HCT116 (cell line): Measurements from ENCODE around the gene CNN2. TPM values are rescaled to one million over a fixed set of nuclear protein-coding genes. Genes with fewer than 3 reads are reported as not detected.

ENCODE experiments used
- ATAC-seq: fragments of 200-7000 bp; cut with Tn5 transposase; 2 replicates; pipeline ENCODE4 v1.9.1; 2020; ENCODE audit warnings: mild to moderate bottlenecking, moderate library complexity
- BruUV-seq: library from RNA; stranded (reverse); fragments of 400-500 nt; replicated peaks from 2 replicates; lab custom pipeline; 2021; lab: Mats Ljungman, UMichigan
- CTCF ChIA-PET: fragments of 300-600 bp; sonication (Branson Sonifier 250); formaldehyde crosslinking; loops from one replicate; lab custom pipeline; 2021; ENCODE audit warnings: antibody characterized with exemption; lab: Charles Lee
- POLR2A ChIA-PET: fragments of 300-600, 350-600 bp; sonication (Branson Sonifier 250); formaldehyde crosslinking; loops from one replicate; lab custom pipeline; 2021; ENCODE audit warnings: antibody characterized with exemption; lab: Charles Lee
- RAD21 ChIA-PET, 2 experiments: fragments of 300-600 bp; sonication (Branson Sonifier 250); formaldehyde crosslinking; loops; one replicate each; lab custom pipeline; 2023; ENCODE audit warnings: low total read pairs in 2 of 2; ENCODE audit not compliant: uncharacterized antibody in 2 of 2, unreplicated experiment in 2 of 2, low non-redundant PET in 1 of 2; lab: Charles Lee
- DNase-seq: peaks from one replicate; pipeline ENCODE4 v3.0.0-alpha.2; 2010; ENCODE audit warnings: low read depth, low spot score
- H2AFZ ChIP-seq: fragments of 200-600 bp; shearing (Covaris generic), sonication (generic); 2 replicates; pipeline ENCODE4 v1.6.1; 2017; ENCODE audit warnings: low read depth, mixed run types, mixed read lengths, antibody characterized with exemption, low read length; ENCODE audit not compliant: poor library complexity, severe bottlenecking
- H3K27ac ChIP-seq: 2 replicates; pipeline ENCODE4 v1.5.1; 2012; ENCODE audit warnings: low read depth, low read length
- H3K27me3 ChIP-seq: fragments of 200-600 bp; sonication (generic); 2 replicates; pipeline ENCODE4 v1.6.1; 2016; ENCODE audit warnings: mixed run types, low read length, mixed read lengths; ENCODE audit not compliant: insufficient read depth
- H3K36me3 ChIP-seq, 2 experiments: fragments of 200-500 bp in 1 of 2; fragments of 200-600 bp in 1 of 2; sonication (Bioruptor generic) in 1 of 2; sonication (generic) in 1 of 2; 2 replicates each; pipeline versions ENCODE4 v1.5.1 to v1.6.1; 2014 to 2016; ENCODE audit warnings: low read length in 2 of 2, inconsistent platforms in 1 of 2, mixed read lengths in 1 of 2, mixed run types in 1 of 2; ENCODE audit not compliant: insufficient read depth in 2 of 2, control insufficient read depth in 1 of 2
- H3K4me1 ChIP-seq, 2 experiments: fragments of 200-600 bp in 1 of 2; sonication (generic) in 1 of 2; 2 replicates each; pipeline versions ENCODE4 v1.5.1 to v1.6.1; 2012 to 2017; ENCODE audit warnings: low read length in 2 of 2, inconsistent platforms in 1 of 2, mild to moderate bottlenecking in 1 of 2, mixed read lengths in 1 of 2, mixed run types in 1 of 2, moderate library complexity in 1 of 2; ENCODE audit not compliant: insufficient read depth in 2 of 2, control insufficient read depth in 1 of 2
- H3K4me2 ChIP-seq: fragments of 200-600 bp; sonication (generic); 2 replicates; pipeline ENCODE4 v1.6.1; 2017; ENCODE audit warnings: mixed run types, low read length, mixed read lengths
- H3K4me3 ChIP-seq, 2 experiments: fragments of 200-600 bp in 1 of 2; sonication (generic) in 1 of 2; replicated peaks in 1 of 2; 2 replicates each; pipeline ENCODE4 v1.5.1; 2011 to 2016; ENCODE audit warnings: low read length in 2 of 2, control low read depth in 1 of 2, low read depth in 1 of 2, mild to moderate bottlenecking in 1 of 2, mixed read lengths in 1 of 2, mixed run types in 1 of 2
- H3K79me2 ChIP-seq: fragments of 200-600 bp; sonication (generic); 2 replicates; pipeline ENCODE4 v1.6.1; 2017; ENCODE audit warnings: mild to moderate bottlenecking, mixed run types, low read length, moderate library complexity, mixed read lengths; ENCODE audit not compliant: insufficient read depth
- H3K9ac ChIP-seq: fragments of 200-600 bp; sonication (generic); 2 replicates; pipeline ENCODE4 v1.6.1; 2016; ENCODE audit warnings: low read length, mixed read lengths
- H3K9me2 ChIP-seq: fragments of 200-600 bp; sonication (generic), shearing (Covaris generic); 2 replicates; pipeline ENCODE4 v1.6.1; 2017; ENCODE audit warnings: mixed run types, mild to moderate bottlenecking, moderate library complexity; ENCODE audit not compliant: insufficient read depth
- H3K9me3 ChIP-seq, 2 experiments: fragments of 200-500 bp in 1 of 2; fragments of 200-600 bp in 1 of 2; sonication (Bioruptor generic) in 1 of 2; sonication (generic) in 1 of 2; 2 replicates each; pipeline ENCODE4 v1.6.1; 2014 to 2017; ENCODE audit warnings: low read length in 2 of 2, mixed read lengths in 2 of 2, inconsistent platforms in 1 of 2, low read depth in 1 of 2, mild to moderate bottlenecking in 1 of 2, mixed run types in 1 of 2, moderate library complexity in 1 of 2; ENCODE audit not compliant: control insufficient read depth in 1 of 2, insufficient read depth in 1 of 2
- H4K20me1 ChIP-seq: fragments of 200-600 bp; sonication (generic), shearing (Covaris generic); 2 replicates; pipeline ENCODE4 v1.6.1; 2017; ENCODE audit warnings: mixed run types, mild to moderate bottlenecking, moderate library complexity; ENCODE audit not compliant: insufficient read depth
- ELF1 ChIP-seq: IDR thresholded peaks from 2 replicates; pipeline ENCODE4 v1.6.1; 2012; ENCODE audit warnings: low read depth, borderline replicate concordance
- EZH2 ChIP-seq: fragments of 200-600 bp; sonication (generic); IDR thresholded peaks from 2 replicates; pipeline ENCODE4 v1.6.1; 2017; ENCODE audit warnings: antibody characterized with exemption, mixed run types
- EZH2phosphoT487 ChIP-seq: fragments of 200-600 bp; IDR thresholded peaks from 2 replicates; pipeline ENCODE4 v1.6.1; 2018; ENCODE audit warnings: antibody characterized with exemption, borderline replicate concordance
- YY1 ChIP-seq: IDR thresholded peaks from 2 replicates; pipeline ENCODE4 v1.6.1; 2011; ENCODE audit warnings: low read length, low read depth, moderate library complexity, mild to moderate bottlenecking; ENCODE audit not compliant: insufficient replicate concordance; ENCODE audit errors: extremely low read depth
- ZFX ChIP-seq: fragments of 450-650 bp; IDR thresholded peaks from 2 replicates; pipeline ENCODE4 v1.6.1; 2017
- intact Hi-C: fragments of 100-400 bp; cut with micrococcal nuclease; formaldehyde crosslinking; loops from 2 replicates; pipeline ENCODE4 v1.10.0; 2022
- total RNA-seq: library from RNA; stranded (reverse); gene quantifications from one replicate; pipeline ENCODE4 v1.2.1, GENCODE V29; 2021; ENCODE audit not compliant: unreplicated experiment
- TF ChIP-seq, protein P1 (sequence below): IDR thresholded peaks from 2 replicates; pipeline ENCODE4 v1.6.1; 2012
- TF ChIP-seq, protein P2 (sequence below): IDR thresholded peaks from 2 replicates; pipeline ENCODE4 v1.6.1; 2012; ENCODE audit warnings: low read depth
- TF ChIP-seq, protein P3 (sequence below), 3 experiments: fragments of 200-600 bp in 1 of 3; sonication (generic) in 1 of 3; IDR thresholded peaks in 2 of 3; conservative IDR thresholded peaks in 1 of 3; 2 replicates each; pipeline ENCODE4 v1.5.1; 2012 to 2017; ENCODE audit warnings: low read depth in 2 of 3, low read length in 2 of 3, antibody characterized with exemption in 1 of 3, borderline replicate concordance in 1 of 3, control low read depth in 1 of 3, mild to moderate bottlenecking in 1 of 3, mixed read lengths in 1 of 3, mixed run types in 1 of 3, moderate library complexity in 1 of 3; ENCODE audit not compliant: insufficient read depth in 1 of 3

CNN2 gene
- total RNA-seq, 1 experiment from 2014 or later: 212 TPM

DNA sequence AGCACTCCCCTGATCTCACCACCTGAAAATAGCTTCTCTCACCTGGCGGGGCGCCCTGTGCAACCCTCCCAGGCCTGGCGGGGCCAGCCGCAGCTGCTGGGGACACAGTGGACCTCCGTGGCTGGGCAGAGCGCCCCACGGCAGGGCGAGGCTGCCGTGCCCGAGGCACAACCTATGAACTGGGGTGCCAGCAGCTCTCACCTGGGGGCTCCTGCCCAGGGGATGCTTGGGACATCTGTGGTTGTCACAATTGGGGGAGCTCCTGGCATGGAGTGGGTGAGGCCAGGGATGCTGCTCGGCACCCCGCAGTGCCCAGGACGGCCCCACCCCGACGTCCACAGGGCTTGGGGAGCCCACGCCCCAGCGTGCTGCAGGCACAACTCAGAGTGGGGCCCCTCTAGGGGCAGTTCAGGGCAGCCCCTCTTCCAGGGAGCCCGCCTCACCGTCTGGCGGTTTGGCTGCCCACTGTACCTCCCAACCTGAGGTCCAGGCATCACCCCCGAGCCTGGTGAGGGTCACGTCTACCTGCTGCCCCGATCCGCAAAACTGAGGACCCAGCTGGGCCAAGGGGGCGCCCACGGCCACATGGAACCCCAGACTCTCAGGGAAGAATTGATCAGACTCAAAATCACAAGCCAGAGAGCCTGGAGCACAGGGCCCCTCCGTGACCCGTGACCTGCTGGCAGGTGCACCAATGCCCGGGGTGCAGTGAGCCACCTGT, 11.2 kb upstream of the CNN2 start:
- H2AFZ ChIP-seq: no peak overlapping the region
- H3K27me3 ChIP-seq: no peaks in the 10 kb centered on the region
- H3K36me3 ChIP-seq: peaks cover 4 to 16% of the 10 kb centered on the region in 2 experiments; a peak in 2 of 4 replicates
- ATAC-seq (no peak), DNase-seq (no peak)
- H3K9me3 ChIP-seq: no peaks in the 10 kb centered on the region
- no peak overlapping the region for H3K4me2 ChIP-seq
- CTCF ChIA-PET: no interaction called here
- no peak overlapping the region for H3K4me3 ChIP-seq
- BruUV-seq: no TSS peak
- peaks cover 73% of the 10 kb centered on the region for H3K79me2 ChIP-seq
- H3K4me1 ChIP-seq: peaks cover 32 to 37% of the 10 kb centered on the region in 2 experiments
- RAD21 ChIA-PET: no interaction called here
- H3K9me2 ChIP-seq: no peaks in the 10 kb centered on the region
- POLR2A ChIA-PET: no interaction called here
- intact Hi-C loops: no loop called here
- no peak overlapping the region for H3K9ac ChIP-seq
- H4K20me1 ChIP-seq: no peaks in the 10 kb centered on the region; the same call in 1 of the 2 replicates
- TF ChIP-seq YY1 (no peak), ELF1 (no peak), ZFX (no peak), EZH2 (no peak), EZH2phosphoT487 (no peak)
- TF ChIP-seq, protein P1, sequence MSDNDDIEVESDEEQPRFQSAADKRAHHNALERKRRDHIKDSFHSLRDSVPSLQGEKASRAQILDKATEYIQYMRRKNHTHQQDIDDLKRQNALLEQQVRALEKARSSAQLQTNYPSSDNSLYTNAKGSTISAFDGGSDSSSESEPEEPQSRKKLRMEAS: no peak
- TF ChIP-seq, protein P2, sequence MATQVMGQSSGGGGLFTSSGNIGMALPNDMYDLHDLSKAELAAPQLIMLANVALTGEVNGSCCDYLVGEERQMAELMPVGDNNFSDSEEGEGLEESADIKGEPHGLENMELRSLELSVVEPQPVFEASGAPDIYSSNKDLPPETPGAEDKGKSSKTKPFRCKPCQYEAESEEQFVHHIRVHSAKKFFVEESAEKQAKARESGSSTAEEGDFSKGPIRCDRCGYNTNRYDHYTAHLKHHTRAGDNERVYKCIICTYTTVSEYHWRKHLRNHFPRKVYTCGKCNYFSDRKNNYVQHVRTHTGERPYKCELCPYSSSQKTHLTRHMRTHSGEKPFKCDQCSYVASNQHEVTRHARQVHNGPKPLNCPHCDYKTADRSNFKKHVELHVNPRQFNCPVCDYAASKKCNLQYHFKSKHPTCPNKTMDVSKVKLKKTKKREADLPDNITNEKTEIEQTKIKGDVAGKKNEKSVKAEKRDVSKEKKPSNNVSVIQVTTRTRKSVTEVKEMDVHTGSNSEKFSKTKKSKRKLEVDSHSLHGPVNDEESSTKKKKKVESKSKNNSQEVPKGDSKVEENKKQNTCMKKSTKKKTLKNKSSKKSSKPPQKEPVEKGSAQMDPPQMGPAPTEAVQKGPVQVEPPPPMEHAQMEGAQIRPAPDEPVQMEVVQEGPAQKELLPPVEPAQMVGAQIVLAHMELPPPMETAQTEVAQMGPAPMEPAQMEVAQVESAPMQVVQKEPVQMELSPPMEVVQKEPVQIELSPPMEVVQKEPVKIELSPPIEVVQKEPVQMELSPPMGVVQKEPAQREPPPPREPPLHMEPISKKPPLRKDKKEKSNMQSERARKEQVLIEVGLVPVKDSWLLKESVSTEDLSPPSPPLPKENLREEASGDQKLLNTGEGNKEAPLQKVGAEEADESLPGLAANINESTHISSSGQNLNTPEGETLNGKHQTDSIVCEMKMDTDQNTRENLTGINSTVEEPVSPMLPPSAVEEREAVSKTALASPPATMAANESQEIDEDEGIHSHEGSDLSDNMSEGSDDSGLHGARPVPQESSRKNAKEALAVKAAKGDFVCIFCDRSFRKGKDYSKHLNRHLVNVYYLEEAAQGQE: no peak
- TF ChIP-seq, protein P3, sequence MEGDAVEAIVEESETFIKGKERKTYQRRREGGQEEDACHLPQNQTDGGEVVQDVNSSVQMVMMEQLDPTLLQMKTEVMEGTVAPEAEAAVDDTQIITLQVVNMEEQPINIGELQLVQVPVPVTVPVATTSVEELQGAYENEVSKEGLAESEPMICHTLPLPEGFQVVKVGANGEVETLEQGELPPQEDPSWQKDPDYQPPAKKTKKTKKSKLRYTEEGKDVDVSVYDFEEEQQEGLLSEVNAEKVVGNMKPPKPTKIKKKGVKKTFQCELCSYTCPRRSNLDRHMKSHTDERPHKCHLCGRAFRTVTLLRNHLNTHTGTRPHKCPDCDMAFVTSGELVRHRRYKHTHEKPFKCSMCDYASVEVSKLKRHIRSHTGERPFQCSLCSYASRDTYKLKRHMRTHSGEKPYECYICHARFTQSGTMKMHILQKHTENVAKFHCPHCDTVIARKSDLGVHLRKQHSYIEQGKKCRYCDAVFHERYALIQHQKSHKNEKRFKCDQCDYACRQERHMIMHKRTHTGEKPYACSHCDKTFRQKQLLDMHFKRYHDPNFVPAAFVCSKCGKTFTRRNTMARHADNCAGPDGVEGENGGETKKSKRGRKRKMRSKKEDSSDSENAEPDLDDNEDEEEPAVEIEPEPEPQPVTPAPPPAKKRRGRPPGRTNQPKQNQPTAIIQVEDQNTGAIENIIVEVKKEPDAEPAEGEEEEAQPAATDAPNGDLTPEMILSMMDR (IDR thresholded peaks at IDR 0.05 in 2 of 3, conservative IDR thresholded peaks at IDR 0.05 in 1 of 3; ENCODE audit: borderline replicate concordance in 1 of 3, insufficient read depth in 1 of 3, low read depth in 2 of 3, low read length in 2 of 3): no peak
- no peak overlapping the region for H3K27ac ChIP-seq
